NCI-H2171 (cell line): Measurements from ENCODE around the gene ST3GAL4.

Source experiments
- DNase-seq: peaks from one replicate; lab custom pipeline; 2025; lab: John Stamatoyannopoulos, UW

Gene ST3GAL4

DNA sequence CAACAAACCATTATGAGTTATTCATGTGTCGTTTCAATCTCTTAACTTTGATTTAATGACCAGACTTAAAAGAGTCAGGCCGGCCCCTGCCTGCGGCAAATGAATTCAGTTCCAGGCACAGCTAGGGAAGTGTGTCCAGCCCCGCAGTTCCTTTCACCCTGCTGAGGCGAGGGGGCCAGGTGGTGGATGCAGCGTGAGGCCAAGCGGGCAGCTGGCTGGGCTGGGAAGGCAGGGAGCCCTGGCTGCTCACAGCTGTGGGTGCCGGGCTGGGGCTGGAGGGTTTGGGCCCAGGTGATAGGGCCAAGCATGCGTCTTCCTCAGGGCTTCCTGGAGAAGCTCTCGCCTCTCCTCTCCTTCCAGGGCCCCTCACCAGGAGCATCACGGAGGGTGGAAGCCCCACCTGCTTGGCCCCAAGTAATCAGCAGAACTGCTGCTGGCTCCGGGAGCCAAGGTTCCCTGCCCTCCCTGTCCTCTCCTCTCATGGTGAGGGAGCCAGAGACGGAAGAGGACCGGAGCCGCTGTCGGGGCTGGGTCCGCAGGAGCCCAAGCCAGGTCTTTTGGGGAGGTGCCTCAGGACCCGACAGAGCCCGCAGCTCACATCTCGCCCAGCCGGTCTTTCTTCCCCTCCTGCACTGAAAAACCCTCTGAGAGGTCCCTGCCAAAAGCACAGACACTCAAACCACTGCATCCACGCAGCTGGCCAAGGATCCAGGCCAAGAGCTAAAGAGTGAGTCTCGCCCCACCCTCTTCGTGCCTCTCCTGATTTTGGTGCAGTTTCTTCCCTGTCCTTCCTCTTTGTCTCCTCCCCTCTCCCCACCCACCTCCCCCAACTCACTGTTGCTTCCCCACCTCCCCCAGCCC lies 97.0 kb downstream of the ST3GAL4 start:
- DNase-seq: no peak

GRCh38 chr11:126456089-126456488 lies 100.6 kb downstream of the ST3GAL4 start:
- DNase-seq: no peak

GRCh38 chr11:126456783-126457542 lies 101.5 kb downstream of the ST3GAL4 start:
- no peak for DNase-seq

GRCh38 chr11:126457817-126458216 lies 102.3 kb downstream of the ST3GAL4 start:
- DNase-seq: no peak

DNA sequence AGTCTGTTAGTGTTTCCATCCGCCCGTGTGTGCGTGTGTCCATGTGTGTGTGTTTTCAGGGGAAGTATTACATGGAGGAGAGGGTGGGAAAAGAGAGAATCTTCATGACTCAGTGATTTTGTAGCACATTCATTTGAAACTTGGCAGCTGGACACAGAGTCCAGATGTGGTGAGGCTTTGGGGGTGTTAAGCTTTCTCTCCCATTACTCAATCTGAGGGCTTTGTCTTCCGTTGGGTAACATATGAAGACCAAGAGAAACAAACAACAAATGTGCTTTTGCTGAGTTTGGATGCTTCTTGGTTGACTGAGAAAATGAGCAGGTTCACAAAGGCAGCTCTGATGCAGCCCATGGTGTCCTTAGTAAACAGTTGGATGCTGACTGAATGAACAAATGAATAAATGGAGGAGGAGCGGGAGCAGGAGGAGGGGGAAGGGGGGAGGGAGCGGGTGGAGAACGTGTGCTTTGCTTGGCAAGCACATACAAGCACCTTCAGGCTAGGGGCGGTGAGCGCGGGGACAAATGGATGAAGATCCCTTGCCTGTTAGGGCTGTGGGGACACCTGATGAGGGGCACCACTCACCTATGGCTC lies 104.3 kb downstream of the ST3GAL4 start:
- no peak for DNase-seq

DNA sequence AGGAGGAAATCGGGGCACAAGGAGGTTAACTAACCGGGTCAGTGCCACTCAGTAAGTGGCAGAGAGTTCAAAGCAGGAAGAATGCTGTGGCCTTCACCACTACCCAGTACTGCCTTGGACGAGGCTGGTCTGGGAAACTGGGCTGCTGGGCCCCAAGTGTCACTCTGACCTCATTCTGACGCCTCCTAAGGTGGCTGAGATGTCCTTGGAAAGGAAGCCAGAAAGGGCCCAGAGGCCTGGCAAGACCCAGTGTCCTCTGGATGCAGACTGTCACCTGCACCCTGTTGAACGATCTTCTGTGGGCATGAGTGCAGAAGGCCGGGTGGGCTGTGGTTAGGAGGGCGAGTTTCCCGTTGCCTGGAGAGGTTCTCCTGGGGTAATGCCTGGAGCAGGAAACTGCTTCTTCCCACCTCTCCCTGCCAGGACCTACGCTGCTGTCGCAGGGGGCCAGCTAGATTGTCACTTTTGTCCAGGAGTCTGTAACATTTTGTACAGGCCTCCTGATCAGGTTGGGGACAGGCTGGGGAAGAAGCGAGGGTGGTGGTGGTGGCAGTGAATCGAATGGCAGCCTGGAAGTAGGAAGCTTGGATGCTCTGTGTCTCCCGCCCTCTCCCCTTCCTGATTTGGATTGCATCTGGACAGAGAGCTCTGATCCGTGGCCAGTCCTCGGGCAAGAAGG lies 105.1 kb downstream of the ST3GAL4 start:
- no peak for DNase-seq

GRCh38 chr11:126461096-126461440 lies 105.6 kb downstream of the ST3GAL4 start:
- no peak for DNase-seq

DNA sequence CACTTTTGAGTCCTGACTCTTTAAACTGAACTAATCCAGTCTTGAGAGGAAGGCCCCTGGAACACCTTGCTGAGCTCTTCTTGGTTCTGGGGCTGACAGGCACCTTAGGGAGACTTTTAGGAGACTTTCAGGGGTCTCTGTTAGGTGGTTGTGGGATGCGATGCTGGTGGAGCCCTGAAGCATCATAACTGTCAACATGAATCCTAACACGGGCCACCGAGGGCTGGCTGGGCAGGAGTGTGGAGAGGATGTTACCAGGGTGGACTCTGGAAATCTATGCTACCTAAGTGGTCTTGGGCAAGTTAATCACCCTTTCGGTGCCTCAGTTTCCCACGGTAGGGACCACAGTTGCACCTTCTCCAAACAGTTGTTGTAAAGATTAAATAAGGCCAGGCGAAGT lies 106.5 kb downstream of the ST3GAL4 start:
- DNase-seq: no peak

- no peak for DNase-seq
Measured at GRCh38 chr11:126462422-126462821, 106.9 kb downstream of the ST3GAL4 start.
